ENCODE results near the gene RORB. TPM values are rescaled to one million over a fixed set of nuclear protein-coding genes. Genes with fewer than 3 reads are reported as not detected.

RORB gene
- total and polyA plus RNA-seq, 11 donors, result 0.53 to 10.2 (median 3.4) TPM

DNA sequence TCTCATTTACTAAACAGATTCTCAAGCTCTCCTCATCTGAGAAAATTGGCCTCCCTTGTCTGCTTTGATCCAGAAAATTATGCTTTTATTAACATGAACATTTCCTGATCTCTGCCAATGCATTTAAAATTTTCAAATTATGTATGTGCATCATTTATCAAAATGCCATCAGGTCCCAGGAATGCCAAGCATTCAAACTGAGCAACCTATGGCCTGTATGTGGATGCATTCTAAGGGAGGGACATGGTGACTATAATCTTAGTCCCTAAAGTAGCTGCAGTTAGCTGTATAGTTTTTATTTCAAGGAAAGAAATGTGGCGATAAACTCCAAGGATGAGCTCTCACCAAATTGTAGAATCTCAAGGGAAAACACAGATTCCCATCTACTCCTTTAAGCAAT lies 9.7 kb upstream of the RORB start:
- ATAC-seq, result no peak
- H3K4me3 ChIP-seq, result no peak overlapping the region
- no peaks in the 10 kb centered on the region for H3K9me3 ChIP-seq
- WGBS, 4 donors, result 91 to 100% (median 94%) methylated on average over 1 of the region's 1 CpG
- no peaks in the 10 kb centered on the region for H3K36me3 ChIP-seq
- TF ChIP-seq POLR2A (IDR thresholded peaks at IDR 0.05), result no peak
- no peaks in the 10 kb centered on the region for H3K4me1 ChIP-seq
- no peaks in the 10 kb centered on the region for H3K27me3 ChIP-seq
- H3K27ac ChIP-seq, result no peak overlapping the region
- intact Hi-C loops (cut with DNase I), result no loop called here
- DNase-seq, result no peak

DNA sequence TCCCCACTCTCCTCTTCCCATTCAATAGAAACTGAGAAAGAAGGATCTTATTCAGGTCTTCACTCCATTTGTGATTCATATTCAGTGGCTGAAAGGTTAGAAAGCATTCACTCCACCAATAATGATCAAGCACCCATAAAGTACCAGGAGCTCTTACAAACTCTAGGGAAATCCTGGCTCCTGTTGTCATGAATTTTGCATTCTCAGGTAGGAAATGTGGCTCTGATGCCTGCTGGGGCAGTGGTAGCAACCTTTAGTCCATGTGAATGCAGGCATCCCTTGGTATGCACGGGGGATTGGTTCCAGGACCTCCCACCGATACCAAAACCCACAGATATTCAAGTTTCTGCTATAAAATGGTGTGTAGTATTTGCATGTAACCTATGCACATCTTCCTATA lies 3.6 kb upstream of the RORB start:
- 22 to 37% (median 32%) methylated on average over 2 of the region's 2 CpGs for whole genome bisulfite sequencing, 4 donors
- no peak overlapping the region for H3K27ac ChIP-seq
- H3K36me3 ChIP-seq, result no peaks in the 10 kb centered on the region
- H3K4me3 ChIP-seq, result no peak overlapping the region
- H3K9me3 ChIP-seq, result no peaks in the 10 kb centered on the region
- peaks cover 0 to 17% (median 2%) of the 10 kb centered on the region in 12 donors for H3K4me1 ChIP-seq
- peaks cover 0 to 47% (median 3%) of the 10 kb centered on the region in 9 donors for H3K27me3 ChIP-seq
- intact Hi-C loops (cut with DNase I), result no loop called here
- DNase-seq, result no peak
- no peak for TF ChIP-seq POLR2A (IDR thresholded peaks at IDR 0.05)
- TF ChIP-seq, protein P1, sequence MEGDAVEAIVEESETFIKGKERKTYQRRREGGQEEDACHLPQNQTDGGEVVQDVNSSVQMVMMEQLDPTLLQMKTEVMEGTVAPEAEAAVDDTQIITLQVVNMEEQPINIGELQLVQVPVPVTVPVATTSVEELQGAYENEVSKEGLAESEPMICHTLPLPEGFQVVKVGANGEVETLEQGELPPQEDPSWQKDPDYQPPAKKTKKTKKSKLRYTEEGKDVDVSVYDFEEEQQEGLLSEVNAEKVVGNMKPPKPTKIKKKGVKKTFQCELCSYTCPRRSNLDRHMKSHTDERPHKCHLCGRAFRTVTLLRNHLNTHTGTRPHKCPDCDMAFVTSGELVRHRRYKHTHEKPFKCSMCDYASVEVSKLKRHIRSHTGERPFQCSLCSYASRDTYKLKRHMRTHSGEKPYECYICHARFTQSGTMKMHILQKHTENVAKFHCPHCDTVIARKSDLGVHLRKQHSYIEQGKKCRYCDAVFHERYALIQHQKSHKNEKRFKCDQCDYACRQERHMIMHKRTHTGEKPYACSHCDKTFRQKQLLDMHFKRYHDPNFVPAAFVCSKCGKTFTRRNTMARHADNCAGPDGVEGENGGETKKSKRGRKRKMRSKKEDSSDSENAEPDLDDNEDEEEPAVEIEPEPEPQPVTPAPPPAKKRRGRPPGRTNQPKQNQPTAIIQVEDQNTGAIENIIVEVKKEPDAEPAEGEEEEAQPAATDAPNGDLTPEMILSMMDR (IDR thresholded peaks at IDR 0.05), result no peak
- no peak for ATAC-seq

DNA sequence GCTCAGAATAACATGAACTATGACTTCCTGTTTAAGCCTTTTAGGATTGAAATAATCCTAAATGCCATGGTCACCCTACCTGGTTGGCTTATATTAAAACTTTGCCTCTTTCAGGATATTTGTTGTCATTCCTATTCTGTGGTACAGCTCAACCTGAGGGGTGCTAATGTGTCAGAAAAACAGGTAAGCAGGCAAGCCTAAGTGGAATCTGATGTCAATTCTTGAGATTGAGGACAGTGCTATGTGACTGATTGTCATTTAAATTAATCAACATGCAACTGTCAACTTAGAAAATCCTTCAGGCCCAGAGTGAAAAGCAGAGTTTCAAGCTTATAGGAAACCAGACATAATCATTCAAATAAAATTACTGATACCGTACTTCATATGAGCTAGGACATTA lies 2.6 kb upstream of the RORB start:
- WGBS, 4 donors, result 67 to 87% (median 85%) methylated on average over 1 of the region's 1 CpG
- peaks cover 0 to 56% (median 7%) of the 10 kb centered on the region in 9 donors for H3K27me3 ChIP-seq
- no peaks in the 10 kb centered on the region for H3K36me3 ChIP-seq
- H3K4me1 ChIP-seq, result peaks cover 0 to 22% (median 2%) of the 10 kb centered on the region in 12 donors
- DNase-seq, result no peak
- ATAC-seq, result no peak
- H3K27ac ChIP-seq, result no peak overlapping the region
- H3K4me3 ChIP-seq, result no peak overlapping the region
- intact Hi-C loops (cut with DNase I), result no loop called here
- TF ChIP-seq, protein P1 (IDR thresholded peaks at IDR 0.05), result no peak
- TF ChIP-seq POLR2A (IDR thresholded peaks at IDR 0.05), result no peak
- no peaks in the 10 kb centered on the region for H3K9me3 ChIP-seq

- intact Hi-C loops (cut with DNase I), result no loop called here
- Histone ChIP-seq H3K4me3 (peak overlapping the region; percentile 48 to 80 (median 60)), H3K27ac (peak overlapping the region in 6 of 12 donors; percentile 2 to 72 (median 56)), H3K36me3 (no peaks in the 10 kb centered on the region), H3K9me3 (no peaks in the 10 kb centered on the region), H3K27me3 (peaks cover 0 to 75% (median 10%) of the 10 kb centered on the region in 9 donors), H3K4me1 (peaks cover 0 to 28% (median 2%) of the 10 kb centered on the region in 12 donors)
- no peak for DNase-seq
- WGBS, 4 donors, result 12 to 16% (median 15%) methylated on average over 6 of the region's 6 CpGs
- no peak for ATAC-seq
- TF ChIP-seq POLR2A (IDR thresholded peaks at IDR 0.05), result no peak
- TF ChIP-seq, protein P1 (IDR thresholded peaks at IDR 0.05), result no peak
These were observed 729 bp upstream of the RORB start for GRCh38 chr9:74496406-74496805.
